ENCODE results near the gene RMND1. TPM values are rescaled to one million over a fixed set of nuclear protein-coding genes. Genes with fewer than 3 reads are reported as not detected.
A peak's percentile ranks its signal among the peaks of the same experiment; 100 is the strongest.

Gene RMND1
- polyA plus RNA-seq, 3 donors: 5.7 to 6.7 (median 6.6) TPM

DNA sequence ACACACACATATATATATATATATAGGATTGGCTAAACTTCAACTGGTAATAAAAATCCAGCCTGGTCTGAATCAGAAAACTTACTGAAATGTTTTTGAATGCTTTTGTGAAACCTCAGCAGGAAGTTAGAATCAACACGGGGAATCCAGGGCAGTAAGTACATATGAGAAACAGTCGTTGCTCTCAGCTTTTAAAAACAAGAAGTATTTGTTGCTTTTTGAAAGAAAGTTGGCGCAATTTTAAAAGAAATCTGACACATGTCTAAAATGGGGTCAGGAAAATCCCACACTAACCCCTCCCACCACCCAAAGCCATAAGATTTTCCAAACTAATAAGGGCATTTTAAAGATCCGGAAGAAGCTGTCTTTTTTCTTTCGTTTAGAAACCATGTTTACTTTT lies 30.4 kb upstream of the RMND1 start:
- peak; percentile 54 to 87 (median 73) for DNase-seq
- no peaks in the 10 kb centered on the region for H4K20me1 ChIP-seq (ENCODE audit: insufficient read depth, low read length)
- Mint-ChIP-seq H3K4me3 (peak overlapping the region; percentile 65 to 82), H3K9me3 (peaks cover 0 to 5% (median 0%) of the 10 kb centered on the region in 7 donors), H3K36me3 (peaks cover 3 to 5% of the 10 kb centered on the region in 2 donors), H3K27me3 (ENCODE audit: low read depth in 3 of 3) (peaks cover 0 to 3% (median 0%) of the 10 kb centered on the region in 3 donors), H3K27ac (peak overlapping the region; percentile 82 to 96 (median 92)), H3K4me1 (peaks cover 46% of the 10 kb centered on the region)
- H3K9me3 ChIP-seq (replicated peaks in 1 of 2; ENCODE audit: control insufficient read depth in 1 of 2, insufficient read depth in 1 of 2, low read length in 2 of 2): no peaks in the 10 kb centered on the region
- no peaks in the 10 kb centered on the region for H3K79me2 ChIP-seq (ENCODE audit: insufficient read depth, low read length)
- H3K4me2 ChIP-seq (replicated peaks; ENCODE audit: extremely low read depth, low read length, poor library complexity, severe bottlenecking): peak overlapping the region; percentile 72
- TF ChIP-seq, protein P1, sequence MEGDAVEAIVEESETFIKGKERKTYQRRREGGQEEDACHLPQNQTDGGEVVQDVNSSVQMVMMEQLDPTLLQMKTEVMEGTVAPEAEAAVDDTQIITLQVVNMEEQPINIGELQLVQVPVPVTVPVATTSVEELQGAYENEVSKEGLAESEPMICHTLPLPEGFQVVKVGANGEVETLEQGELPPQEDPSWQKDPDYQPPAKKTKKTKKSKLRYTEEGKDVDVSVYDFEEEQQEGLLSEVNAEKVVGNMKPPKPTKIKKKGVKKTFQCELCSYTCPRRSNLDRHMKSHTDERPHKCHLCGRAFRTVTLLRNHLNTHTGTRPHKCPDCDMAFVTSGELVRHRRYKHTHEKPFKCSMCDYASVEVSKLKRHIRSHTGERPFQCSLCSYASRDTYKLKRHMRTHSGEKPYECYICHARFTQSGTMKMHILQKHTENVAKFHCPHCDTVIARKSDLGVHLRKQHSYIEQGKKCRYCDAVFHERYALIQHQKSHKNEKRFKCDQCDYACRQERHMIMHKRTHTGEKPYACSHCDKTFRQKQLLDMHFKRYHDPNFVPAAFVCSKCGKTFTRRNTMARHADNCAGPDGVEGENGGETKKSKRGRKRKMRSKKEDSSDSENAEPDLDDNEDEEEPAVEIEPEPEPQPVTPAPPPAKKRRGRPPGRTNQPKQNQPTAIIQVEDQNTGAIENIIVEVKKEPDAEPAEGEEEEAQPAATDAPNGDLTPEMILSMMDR (IDR thresholded peaks at IDR 0.05): no peak
- no CpG with 5 or more reads among the region's 5 CpGs for WGBS (ENCODE audit: insufficient coverage)
- H3K4me3 ChIP-seq (replicated peaks in 1 of 3; ENCODE audit: low read depth in 2 of 3, low read length in 3 of 3): peak overlapping the region; percentile 24 to 57 (median 37)
- H2AFZ ChIP-seq (ENCODE audit: insufficient read depth, low read depth, low read length, poor library complexity, severe bottlenecking): peak overlapping the region; percentile 46
- H3K9ac ChIP-seq (ENCODE audit: insufficient read depth, low read length, poor library complexity, severe bottlenecking): peak overlapping the region; percentile 19
- H3K4me1 ChIP-seq (ENCODE audit: control insufficient read depth in 1 of 2, insufficient read depth in 2 of 2, low read length in 2 of 2): peaks cover 40 to 49% of the 10 kb centered on the region in 2 donors
- H3K36me3 ChIP-seq (replicated peaks in 1 of 2; ENCODE audit: control insufficient read depth in 1 of 2, insufficient read depth in 2 of 2, low read length in 2 of 2): no peaks in the 10 kb centered on the region
- intact Hi-C loops (cut with micrococcal nuclease): no loop called here
- peak overlapping the region; percentile 77 to 83 for H3K27ac ChIP-seq (ENCODE audit: low read depth in 1 of 2, low read length in 2 of 2)
- H3K27me3 ChIP-seq (ENCODE audit: control insufficient read depth in 2 of 2, insufficient read depth in 2 of 2, low read length in 2 of 2): no peaks in the 10 kb centered on the region

GRCh38 chr6:151481786-151482185 lies 29.9 kb upstream of the RMND1 start:
- H3K9ac ChIP-seq (ENCODE audit: insufficient read depth, low read length, poor library complexity, severe bottlenecking): no peak overlapping the region

More at GRCh38 chr6:151481786-151482185, 29.9 kb upstream of the RMND1 start:
- peak overlapping the region; percentile 59 to 76 for H3K27ac ChIP-seq (ENCODE audit: low read depth in 1 of 2, low read length in 2 of 2)
- peak overlapping the region in 1 of 2 donors; percentile 73 for H3K4me3 Mint-ChIP-seq
- H3K36me3 ChIP-seq (replicated peaks in 1 of 2; ENCODE audit: control insufficient read depth in 1 of 2, insufficient read depth in 2 of 2, low read length in 2 of 2): no peaks in the 10 kb centered on the region
- H3K4me3 ChIP-seq (replicated peaks in 1 of 3; ENCODE audit: low read depth in 2 of 3, low read length in 3 of 3): peak overlapping the region in 1 of 3 experiments; percentile 39
- H3K4me1 ChIP-seq (ENCODE audit: control insufficient read depth in 1 of 2, insufficient read depth in 2 of 2, low read length in 2 of 2): peaks cover 40 to 49% of the 10 kb centered on the region in 2 donors
- peak; percentile 33 to 78 (median 65) for DNase-seq
- no peaks in the 10 kb centered on the region for H4K20me1 ChIP-seq (ENCODE audit: insufficient read depth, low read length)
- no peaks in the 10 kb centered on the region for H3K27me3 ChIP-seq (ENCODE audit: control insufficient read depth in 2 of 2, insufficient read depth in 2 of 2, low read length in 2 of 2)
- H3K36me3 Mint-ChIP-seq: peaks cover 3 to 5% of the 10 kb centered on the region in 2 donors
- H3K4me2 ChIP-seq (replicated peaks; ENCODE audit: extremely low read depth, low read length, poor library complexity, severe bottlenecking): peak overlapping the region; percentile 72
- H3K9me3 ChIP-seq (replicated peaks in 1 of 2; ENCODE audit: control insufficient read depth in 1 of 2, insufficient read depth in 1 of 2, low read length in 2 of 2): no peaks in the 10 kb centered on the region
- H3K9me3 Mint-ChIP-seq: peaks cover 0 to 5% (median 0%) of the 10 kb centered on the region in 7 donors
- peak overlapping the region; percentile 82 to 94 (median 89) for H3K27ac Mint-ChIP-seq
- TF ChIP-seq, protein P1 (IDR thresholded peaks at IDR 0.05): no peak
- peaks cover 0 to 3% (median 0%) of the 10 kb centered on the region in 3 donors for H3K27me3 Mint-ChIP-seq (ENCODE audit: low read depth in 3 of 3)
- intact Hi-C loops (cut with micrococcal nuclease): no loop called here
- H2AFZ ChIP-seq (ENCODE audit: insufficient read depth, low read depth, low read length, poor library complexity, severe bottlenecking): no peak overlapping the region
- peaks cover 46% of the 10 kb centered on the region for H3K4me1 Mint-ChIP-seq
- H3K79me2 ChIP-seq (ENCODE audit: insufficient read depth, low read length): no peaks in the 10 kb centered on the region
